Adipocyte (in vitro differentiated cells): Measurements from ENCODE around the gene PRKCE.
A peak's percentile ranks its signal among the peaks of the same experiment; 100 is the strongest.

Experiments used
- DNase-seq: peaks from one replicate; pipeline ENCODE4 v3.0.0-alpha.2; 2015; ENCODE audit warnings: low read depth
- H3K27me3 ChIP-seq: replicated peaks from 2 replicates; pipeline ENCODE4 v1.7.0; 2013; ENCODE audit warnings: mild to moderate bottlenecking, low read length, moderate library complexity; ENCODE audit not compliant: control insufficient read depth, insufficient read depth
- H3K36me3 ChIP-seq: 2 replicates; pipeline ENCODE4 v1.7.0; 2013; ENCODE audit warnings: low read length, mild to moderate bottlenecking, moderate library complexity; ENCODE audit not compliant: control insufficient read depth, insufficient read depth, severe bottlenecking
- H3K4me1 ChIP-seq: 2 replicates; pipeline ENCODE4 v1.7.0; 2013; ENCODE audit warnings: mild to moderate bottlenecking, low read length, moderate library complexity; ENCODE audit not compliant: control insufficient read depth, insufficient read depth
- H3K4me3 ChIP-seq: 2 replicates; pipeline ENCODE4 v1.7.0; 2013; ENCODE audit warnings: mild to moderate bottlenecking, low read length, moderate library complexity
- H3K9ac ChIP-seq: 2 replicates; pipeline ENCODE4 v1.7.0; 2013; ENCODE audit warnings: mild to moderate bottlenecking, low read length, moderate library complexity
- H3K9me3 ChIP-seq: 2 replicates; pipeline ENCODE4 v1.7.0; 2013; ENCODE audit warnings: mild to moderate bottlenecking, low read length, moderate library complexity; ENCODE audit not compliant: control insufficient read depth

Gene PRKCE

GRCh38 chr2:45821558-45822271 is 170.2 kb downstream of the PRKCE start:
- Histone ChIP-seq H3K27me3 (no peaks in the 10 kb centered on the region), H3K4me1 (peaks cover 32% of the 10 kb centered on the region), H3K9me3 (no peaks in the 10 kb centered on the region), H3K4me3 (no peak overlapping the region), H3K36me3 (no peaks in the 10 kb centered on the region), H3K9ac (no peak overlapping the region)
- peak; percentile 72 for DNase-seq

GRCh38 chr2:45822272-45822630 is 170.8 kb downstream of the PRKCE start:
- Histone ChIP-seq H3K9ac (no peak overlapping the region), H3K36me3 (no peaks in the 10 kb centered on the region), H3K4me1 (peaks cover 32% of the 10 kb centered on the region), H3K27me3 (no peaks in the 10 kb centered on the region), H3K4me3 (no peak overlapping the region), H3K9me3 (no peaks in the 10 kb centered on the region)
- no peak for DNase-seq

- Histone ChIP-seq H3K4me3 (no peak overlapping the region), H3K4me1 (peaks cover 35% of the 10 kb centered on the region), H3K27me3 (no peaks in the 10 kb centered on the region), H3K9me3 (no peaks in the 10 kb centered on the region), H3K9ac (no peak overlapping the region), H3K36me3 (no peaks in the 10 kb centered on the region)
- no peak for DNase-seq
Measured at GRCh38 chr2:45823723-45824206, 172.3 kb downstream of the PRKCE start.

GRCh38 chr2:45825001-45825651 is 173.7 kb downstream of the PRKCE start:
- no peaks in the 10 kb centered on the region for H3K36me3 ChIP-seq
- H3K9ac ChIP-seq, result no peak overlapping the region
- H3K9me3 ChIP-seq, result no peaks in the 10 kb centered on the region
- peaks cover 34% of the 10 kb centered on the region for H3K4me1 ChIP-seq
- H3K4me3 ChIP-seq, result no peak overlapping the region
- H3K27me3 ChIP-seq, result no peaks in the 10 kb centered on the region
- no peak for DNase-seq

GRCh38 chr2:45826460-45826859 is 175.0 kb downstream of the PRKCE start:
- Histone ChIP-seq H3K36me3 (no peaks in the 10 kb centered on the region), H3K9me3 (peaks cover 12% of the 10 kb centered on the region), H3K9ac (no peak overlapping the region), H3K27me3 (no peaks in the 10 kb centered on the region), H3K4me1 (peaks cover 21% of the 10 kb centered on the region), H3K4me3 (no peak overlapping the region)
- no peak for DNase-seq

GRCh38 chr2:45826884-45827635 is 175.6 kb downstream of the PRKCE start:
- peak; percentile 64 for DNase-seq

GRCh38 chr2:45830322-45830721 is 178.8 kb downstream of the PRKCE start:
- Histone ChIP-seq H3K9me3 (peaks cover 12% of the 10 kb centered on the region), H3K4me3 (no peak overlapping the region), H3K4me1 (peaks cover 10% of the 10 kb centered on the region), H3K27me3 (no peaks in the 10 kb centered on the region), H3K9ac (no peak overlapping the region), H3K36me3 (no peaks in the 10 kb centered on the region)
- no peak for DNase-seq

More at GRCh38 chr2:45826884-45827635, 175.6 kb downstream of the PRKCE start:
- H3K36me3 ChIP-seq, result no peaks in the 10 kb centered on the region
- H3K9me3 ChIP-seq, result peaks cover 12% of the 10 kb centered on the region
- no peak overlapping the region for H3K4me3 ChIP-seq
- no peaks in the 10 kb centered on the region for H3K27me3 ChIP-seq
- H3K9ac ChIP-seq, result no peak overlapping the region
- peaks cover 15% of the 10 kb centered on the region for H3K4me1 ChIP-seq

- Histone ChIP-seq H3K9ac (no peak overlapping the region), H3K4me1 (no peaks in the 10 kb centered on the region), H3K4me3 (no peak overlapping the region), H3K36me3 (no peaks in the 10 kb centered on the region), H3K27me3 (no peaks in the 10 kb centered on the region), H3K9me3 (peaks cover 12% of the 10 kb centered on the region)
- no peak for DNase-seq
Measured at GRCh38 chr2:45833301-45833967, 182.0 kb downstream of the PRKCE start.

- Histone ChIP-seq H3K4me3 (no peak overlapping the region), H3K27me3 (no peaks in the 10 kb centered on the region), H3K9ac (no peak overlapping the region), H3K4me1 (no peaks in the 10 kb centered on the region), H3K36me3 (no peaks in the 10 kb centered on the region), H3K9me3 (peaks cover 12% of the 10 kb centered on the region)
- DNase-seq, result no peak
Measured at GRCh38 chr2:45833968-45834344, 182.5 kb downstream of the PRKCE start.

- H3K4me3 ChIP-seq, result no peak overlapping the region
- H3K27me3 ChIP-seq, result no peaks in the 10 kb centered on the region
- peaks cover 12% of the 10 kb centered on the region for H3K9me3 ChIP-seq
- no peaks in the 10 kb centered on the region for H3K36me3 ChIP-seq
- peaks cover 4% of the 10 kb centered on the region for H3K4me1 ChIP-seq
- no peak for DNase-seq
- H3K9ac ChIP-seq, result no peak overlapping the region
Measured at GRCh38 chr2:45834372-45834771, 182.9 kb downstream of the PRKCE start.

GRCh38 chr2:45834858-45835257 is 183.4 kb downstream of the PRKCE start:
- H3K36me3 ChIP-seq, result no peaks in the 10 kb centered on the region
- no peaks in the 10 kb centered on the region for H3K27me3 ChIP-seq
- DNase-seq, result no peak
- no peak overlapping the region for H3K4me3 ChIP-seq
- peaks cover 9% of the 10 kb centered on the region for H3K4me1 ChIP-seq
- peaks cover 12% of the 10 kb centered on the region for H3K9me3 ChIP-seq
- H3K9ac ChIP-seq, result no peak overlapping the region
